Measurements from ENCODE around the gene HELLS.

DNA sequence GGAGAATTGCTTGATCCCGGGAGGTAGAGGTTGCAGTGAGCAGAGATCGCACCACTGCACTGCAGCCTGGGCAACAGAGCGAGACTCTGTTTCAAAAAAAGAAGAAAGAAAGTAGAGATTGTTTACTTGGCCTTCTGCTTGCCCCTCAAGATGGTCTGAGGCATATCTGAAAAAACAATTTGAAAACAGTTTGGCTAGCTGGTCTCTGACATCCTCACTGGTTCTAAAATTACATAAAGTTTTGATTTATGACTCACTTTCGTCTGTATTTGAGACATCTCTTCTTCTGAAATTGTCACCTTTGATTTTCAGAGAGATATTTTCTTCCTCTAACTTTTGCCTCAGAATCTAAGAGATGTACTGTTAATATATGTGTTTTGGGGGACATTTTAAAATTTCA is 49.6 kb upstream of the HELLS start:
- TF ChIP-seq, protein P1, sequence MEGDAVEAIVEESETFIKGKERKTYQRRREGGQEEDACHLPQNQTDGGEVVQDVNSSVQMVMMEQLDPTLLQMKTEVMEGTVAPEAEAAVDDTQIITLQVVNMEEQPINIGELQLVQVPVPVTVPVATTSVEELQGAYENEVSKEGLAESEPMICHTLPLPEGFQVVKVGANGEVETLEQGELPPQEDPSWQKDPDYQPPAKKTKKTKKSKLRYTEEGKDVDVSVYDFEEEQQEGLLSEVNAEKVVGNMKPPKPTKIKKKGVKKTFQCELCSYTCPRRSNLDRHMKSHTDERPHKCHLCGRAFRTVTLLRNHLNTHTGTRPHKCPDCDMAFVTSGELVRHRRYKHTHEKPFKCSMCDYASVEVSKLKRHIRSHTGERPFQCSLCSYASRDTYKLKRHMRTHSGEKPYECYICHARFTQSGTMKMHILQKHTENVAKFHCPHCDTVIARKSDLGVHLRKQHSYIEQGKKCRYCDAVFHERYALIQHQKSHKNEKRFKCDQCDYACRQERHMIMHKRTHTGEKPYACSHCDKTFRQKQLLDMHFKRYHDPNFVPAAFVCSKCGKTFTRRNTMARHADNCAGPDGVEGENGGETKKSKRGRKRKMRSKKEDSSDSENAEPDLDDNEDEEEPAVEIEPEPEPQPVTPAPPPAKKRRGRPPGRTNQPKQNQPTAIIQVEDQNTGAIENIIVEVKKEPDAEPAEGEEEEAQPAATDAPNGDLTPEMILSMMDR (IDR thresholded peaks at IDR 0.05), result no peak
- TF ChIP-seq POLR2A (IDR thresholded peaks at IDR 0.05; ENCODE audit: low read depth) (no peak), POLR2AphosphoS5 (IDR thresholded peaks at IDR 0.05) (no peak), EP300 (IDR thresholded peaks at IDR 0.05) (no peak)

Measured in esophagus muscularis mucosa (tissue), 4 donors.